GM12878 (cell line): ENCODE measurements around the gene FDX2. TPM values are rescaled to one million over a fixed set of nuclear protein-coding genes. Genes with fewer than 3 reads are reported as not detected.

ENCODE experiments used
- ATAC-seq: fragments of 200-7000 bp; cut with Tn5 transposase; 3 replicates; pipeline ENCODE4 v1.9.1; 2020; ENCODE audit warnings: mild to moderate bottlenecking, moderate library complexity
- BruUV-seq: library from RNA; stranded (reverse); fragments of 400-500 nt; replicated peaks from 2 replicates; lab custom pipeline; 2021; lab: Mats Ljungman, UMichigan
- CTCF ChIA-PET: fragments of 300-600 bp; sonication (Branson Sonifier 250); formaldehyde crosslinking; extraction: SDS; loops from one replicate; lab custom pipeline; 2021; ENCODE audit warnings: inconsistent platforms; lab: Yijun Ruan, JAX
- POLR2A ChIA-PET: fragments of 350-600 bp; formaldehyde crosslinking; extraction: SDS; loops from one replicate; lab custom pipeline; 2021; ENCODE audit warnings: inconsistent platforms; lab: Charles Lee
- RAD21 ChIA-PET: fragments of 300-600 bp; sonication (Branson Sonifier 250); formaldehyde crosslinking; loops from one replicate; lab custom pipeline; 2023; ENCODE audit warnings: antibody characterized with exemption; ENCODE audit not compliant: unreplicated experiment; lab: Charles Lee
- SMC1A ChIA-PET: fragments of 300-600 bp; sonication (Branson Sonifier 250); formaldehyde crosslinking; loops from one replicate; lab custom pipeline; 2023; ENCODE audit not compliant: unreplicated experiment, uncharacterized antibody; lab: Charles Lee
- DNase-seq: peaks from one replicate; pipeline ENCODE4 v3.0.0-alpha.2; 2011; ENCODE audit warnings: low read depth, low spot score
- FAIRE-seq: peaks from 3 replicates; lab custom pipeline; 2011; peaks lifted over from hg19 to GRCh38; lab: Jason Lieb, UNC
- H2AFZ ChIP-seq: 2 replicates; pipeline ENCODE4 v1.6.0; 2011; ENCODE audit warnings: low read depth, low read length, control low read depth; ENCODE audit not compliant: control insufficient read depth
- H3K27ac ChIP-seq: 2 replicates; pipeline ENCODE4 v1.5.1; 2011; ENCODE audit warnings: control low read depth; ENCODE audit not compliant: control insufficient read depth, insufficient read depth
- H3K27me3 ChIP-seq, 2 experiments: replicated peaks in 1 of 2; 2 replicates each; pipeline versions ENCODE4 v1.6.0 to v1.6.1; 2011; ENCODE audit warnings: low read length in 1 of 2; ENCODE audit not compliant: control insufficient read depth in 2 of 2, insufficient read depth in 2 of 2
- H3K36me3 ChIP-seq, 2 experiments: 2 replicates each; pipeline ENCODE4 v1.5.1; 2011; ENCODE audit warnings: low read length in 1 of 2; ENCODE audit not compliant: control insufficient read depth in 2 of 2, insufficient read depth in 2 of 2
- H3K4me1 ChIP-seq: 2 replicates; pipeline ENCODE4 v1.6.1; 2011; ENCODE audit warnings: mild to moderate bottlenecking, low read length, moderate library complexity, mixed read lengths; ENCODE audit not compliant: control insufficient read depth, insufficient read depth
- H3K4me2 ChIP-seq: 2 replicates; pipeline ENCODE4 v1.6.0; 2011; ENCODE audit warnings: control low read depth; ENCODE audit not compliant: control insufficient read depth, insufficient read depth
- H3K4me3 ChIP-seq: fragments of 200-600 bp; sonication (generic); 2 replicates; pipeline ENCODE4 v1.5.1; 2016
- H3K79me2 ChIP-seq: 2 replicates; pipeline ENCODE4 v1.6.0; 2011; ENCODE audit warnings: low read length; ENCODE audit not compliant: control insufficient read depth, insufficient read depth
- H3K9ac ChIP-seq: 2 replicates; pipeline ENCODE4 v1.8.0; 2011; ENCODE audit warnings: low read length, control low read depth, mixed read lengths; ENCODE audit not compliant: control insufficient read depth, insufficient read depth
- H3K9me3 ChIP-seq: replicated peaks from 3 replicates; pipeline ENCODE4 v1.5.1; 2011; ENCODE audit warnings: mild to moderate bottlenecking, low read length; ENCODE audit not compliant: control insufficient read depth, insufficient read depth
- H4K20me1 ChIP-seq: 2 replicates; pipeline ENCODE4 v1.6.0; 2011; ENCODE audit not compliant: control insufficient read depth, insufficient read depth
- ASH2L ChIP-seq: fragments of 300-600, 200-600 bp; sonication (generic); IDR thresholded peaks from 2 replicates; pipeline ENCODE4 v1.6.1; 2017; ENCODE audit warnings: low read depth, mild to moderate bottlenecking, borderline replicate concordance
- BHLHE40 ChIP-seq, 2 experiments: fragments of 450-650 bp in 1 of 2; IDR thresholded peaks; 2 replicates each; pipeline ENCODE4 v1.6.1; 2011 to 2017; ENCODE audit warnings: low read depth in 2 of 2, borderline replicate concordance in 1 of 2, improper control_type of control experiment in 1 of 2, low read length in 1 of 2, mild to moderate bottlenecking in 1 of 2
- CBX3 ChIP-seq: fragments of 200-600 bp; sonication (generic); IDR thresholded peaks from 2 replicates; pipeline ENCODE4 v1.6.1; 2016; ENCODE audit warnings: low read depth, borderline replicate concordance
- HSF1 ChIP-seq: fragments of 150-350 bp; IDR thresholded peaks from 2 replicates; pipeline ENCODE4 v1.6.1; 2014; ENCODE audit warnings: mild to moderate bottlenecking, low read depth, low read length
- NBN ChIP-seq: fragments of 450-650 bp; IDR thresholded peaks from 2 replicates; pipeline ENCODE4 v1.6.1; 2016
- POLR2A ChIP-seq: IDR thresholded peaks from 2 replicates; pipeline ENCODE4 v1.6.1; 2011; ENCODE audit warnings: low read depth, mild to moderate bottlenecking, low read length
- POLR2AphosphoS2 ChIP-seq: IDR thresholded peaks from 2 replicates; pipeline ENCODE4 v1.6.1; 2011; ENCODE audit warnings: low read depth, mild to moderate bottlenecking, low read length, improper control_type of control experiment, moderate library complexity
- POLR2AphosphoS5 ChIP-seq: IDR thresholded peaks from 2 replicates; pipeline ENCODE4 v1.6.1; 2011; ENCODE audit warnings: mild to moderate bottlenecking, low read length, inconsistent platforms
- RBBP5 ChIP-seq: fragments of 200-600 bp; sonication (generic); conservative IDR thresholded peaks from 2 replicates; pipeline ENCODE4 v1.6.1; 2016
- RCOR1 ChIP-seq: conservative IDR thresholded peaks from 2 replicates; pipeline ENCODE4 v1.6.1; 2012; ENCODE audit warnings: low read depth, low read length, improper control_type of control experiment
- RELB ChIP-seq: fragments of 450-650 bp; IDR thresholded peaks from 2 replicates; pipeline ENCODE4 v1.6.1; 2017; ENCODE audit warnings: low read depth, mild to moderate bottlenecking, moderate library complexity
- SMC3 ChIP-seq: IDR thresholded peaks from 2 replicates; pipeline ENCODE4 v1.6.1; 2011; ENCODE audit warnings: low read length, improper control_type of control experiment, borderline replicate concordance
- ZBTB33 ChIP-seq: fragments of 450-650 bp; IDR thresholded peaks from 2 replicates; pipeline ENCODE4 v1.6.1; 2017; ENCODE audit warnings: mild to moderate bottlenecking
- ZNF207 ChIP-seq: fragments of 450-650 bp; IDR thresholded peaks from 2 replicates; pipeline ENCODE4 v1.6.1; 2014; ENCODE audit warnings: antibody characterized with exemption, mild to moderate bottlenecking, borderline replicate concordance
- WGBS: methylation state at CpG from one replicate; pipeline ENCODE4 v1.1.6; 2016; ENCODE audit warnings: low lambda C conversion rate; ENCODE audit not compliant: insufficient replicate concordance, insufficient coverage; ENCODE audit errors: missing lambda C conversion rate; 5-methylcytosine and 5-hydroxymethylcytosine counted together
- in situ Hi-C: fragments of 300-500 bp; cut with MboI; formaldehyde crosslinking; loops from 9 replicates; pipeline ENCODE4 v1.14.3; 2018; ENCODE audit warnings: mixed read lengths
- intact Hi-C: fragments of 100-400 bp; cut with micrococcal nuclease; formaldehyde crosslinking; loops from one replicate; pipeline ENCODE4 v1.14.2; 2022; ENCODE audit not compliant: unreplicated experiment
- polyA plus RNA-seq, 11 experiments: library from polyadenylated mRNA; depleted of rRNA in 4 of 11; unstranded in 6 of 11; stranded (reverse) in 5 of 11; fragments of >200 nt; fragmentation: Nextera tagmentation in 4 of 11; fragmentation: Illumina TruSeq in 1 of 11; extraction: Ambion mirVana in 4 of 11; extraction: Trizol in 1 of 11; gene quantifications; 1 replicate in 1 of 11; 2 replicates in 10 of 11; pipeline versions ENCODE4 v1.2.1 to v1.2.3, GENCODE V29; 2011 to 2016; ENCODE audit warnings: inconsistent platforms in 2 of 11, missing spikeins in 2 of 11, low read depth in 1 of 11
- total RNA-seq, 4 experiments: library from RNA; depleted of rRNA in 3 of 4; stranded (reverse); fragments of >200 nt in 3 of 4; fragmentation: Illumina TruSeq in 1 of 4; extraction: Trizol in 1 of 4; gene quantifications; 2 replicates each; pipeline versions ENCODE4 v1.2.1 to v1.2.3, GENCODE V29; 2013 to 2021

FDX2 gene
- total and polyA plus RNA-seq, 10 of the 15 experiments (the other 5 are each of a cell fraction or from before 2014, with no cell fraction given), result 1.4 to 50.4 (median 24.7) TPM

GRCh38 chr19:10286803-10287737 lies 28.7 kb downstream of the FDX2 start, which contains the start of gene ICAM4:
Gene ICAM4 (plus strand): TSS chr19:10286955. CDS start chr19:10287013, 58 bp downstream.
- no peak for FAIRE-seq
- CTCF ChIA-PET, result interaction anchor here (1.7 to 5.9 kb wide), 5 partner anchors 17 to 104 kb away, joined by 4 to 72 read pairs (median 25); partner anchors contain the start of gene ICAM1
- in situ Hi-C loops (no loop called here), intact Hi-C loops (no loop called here)
- no peaks in the 10 kb centered on the region; the same call in 2 of the 3 replicates for H3K9me3 ChIP-seq
- H3K79me2 ChIP-seq, result peaks cover 2% of the 10 kb centered on the region; the same call in 1 of the 2 replicates
- no peak within 1 kb of the TSS; the same call in 1 of the 2 replicates for H3K4me3 ChIP-seq
- peaks cover 9% of the 10 kb centered on the region; the same call in 1 of the 2 replicates for H4K20me1 ChIP-seq
- no peak for DNase-seq
- H3K9ac ChIP-seq, result peak within 1 kb of the TSS; percentile 29; the same call in 1 of the 2 replicates
- H3K27me3 ChIP-seq, result peaks cover 1 to 8% of the 10 kb centered on the region in 2 experiments
- SMC1A ChIA-PET, result interaction anchor here (1.0 to 3.7 kb wide), 4 partner anchors 9 to 102 kb away, joined by 3 to 50 read pairs (median 4); partner anchors contain the start of genes ICAM1 and RAVER1
- WGBS, result 12% methylated on average over 56 of the region's 59 CpGs
- peak; percentile 54 for ATAC-seq
- no TSS peak for BruUV-seq
- peaks cover 26 to 28% of the 10 kb centered on the region in 2 experiments; a peak in 3 of 4 replicates for H3K36me3 ChIP-seq
- peak within 1 kb of the TSS; percentile 10 for H3K27ac ChIP-seq
- H3K4me1 ChIP-seq, result peaks cover 68% of the 10 kb centered on the region
- H3K4me2 ChIP-seq, result peak within 1 kb of the TSS; percentile 92
- POLR2A ChIA-PET, result interaction anchor here (0.5 to 5.5 kb wide), 8 partner anchors 9 to 248 kb away, joined by 3 to 69 read pairs (median 4); partner anchors contain the start of genes ICAM1 and TYK2
- H2AFZ ChIP-seq, result peak within 1 kb of the TSS; percentile 65; the same call in 1 of the 2 replicates
- RAD21 ChIA-PET, result interaction anchor here (1.0 to 5.4 kb wide), 7 partner anchors 11 to 101 kb away, joined by 3 to 119 read pairs (median 7); partner anchors contain the start of gene ICAM1
- peak; percentile 80 for TF ChIP-seq POLR2A
- no peak for TF ChIP-seq RBBP5
- no peak for TF ChIP-seq SMC3
- no peak for TF ChIP-seq CBX3
- no peak for TF ChIP-seq RELB
- TF ChIP-seq POLR2AphosphoS5, result peak; percentile 4; the same call in 1 of the 2 replicates
- no peak for TF ChIP-seq ZBTB33
- TF ChIP-seq ASH2L, result no peak
- TF ChIP-seq HSF1, result no peak
- 0 out of 4 replicates have a peak, but pooled peaks of 1 of the 2 experiments have one; percentile 22 for TF ChIP-seq BHLHE40 (IDR thresholded peaks at IDR 0.05; ENCODE audit: borderline replicate concordance in 1 of 2, low read depth in 2 of 2, low read length in 1 of 2)
- no peak for TF ChIP-seq ZNF207
- peak; percentile 42; the same call in 1 of the 2 replicates for TF ChIP-seq POLR2AphosphoS2
- TF ChIP-seq RCOR1, result no peak
- TF ChIP-seq NBN, result no peak
